Measurements from ENCODE around the gene CYP2B6. TPM values are rescaled to one million over a fixed set of nuclear protein-coding genes. Genes with fewer than 3 reads are reported as not detected.
"Not testable (repeated sequence)": the region's sequence is repeated elsewhere in the genome, so short reads cannot be mapped to it uniquely, and the experiment has no call there.

CYP2B6 gene
- not detected in 2 replicates for total RNA-seq

GRCh38 chr19:40990972-40991381 lies at the start of gene CYP2B6:
Gene CYP2B6 (plus strand): TSS chr19:40991282. CDS start chr19:40991306, 24 bp downstream.
- intact Hi-C loops (cut with micrococcal nuclease) = no loop called here

GRCh38 chr19:40941481-40942219 lies 49.4 kb upstream of the CYP2B6 start:
- intact Hi-C loops (cut with micrococcal nuclease) = no loop called here

GRCh38 chr19:40945645-40946044 lies 45.4 kb upstream of the CYP2B6 start:
- intact Hi-C loops (cut with micrococcal nuclease) = no loop called here

- intact Hi-C loops (cut with micrococcal nuclease) = no loop called here
Observed at GRCh38 chr19:40947114-40947513, 44.0 kb upstream of the CYP2B6 start.

- intact Hi-C loops (cut with micrococcal nuclease) = no loop called here
Observed at GRCh38 chr19:40947573-40947972, 43.5 kb upstream of the CYP2B6 start.

GRCh38 chr19:40948580-40949299 lies 42.3 kb upstream of the CYP2B6 start:
- intact Hi-C loops (cut with micrococcal nuclease) = no loop called here

DNA sequence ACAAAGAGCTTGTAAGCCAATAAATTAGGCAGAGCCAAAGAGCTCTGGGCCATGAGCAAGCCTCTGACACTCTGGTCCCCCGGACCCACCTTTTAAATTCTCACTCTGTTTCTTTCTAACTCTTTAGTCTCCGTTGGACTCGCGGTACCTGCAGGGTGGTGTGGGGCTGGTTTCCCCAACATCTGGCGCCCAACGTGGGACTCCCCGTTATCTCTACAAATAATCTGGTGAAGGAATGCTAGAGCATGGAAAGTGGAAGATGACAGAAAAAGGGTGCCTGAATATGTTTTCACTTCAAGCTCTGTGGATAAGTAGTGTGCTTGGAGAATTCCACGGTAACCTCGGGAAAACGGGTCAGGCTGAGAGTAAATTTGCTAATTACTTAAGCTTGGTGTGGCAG lies 36.5 kb upstream of the CYP2B6 start:
- intact Hi-C loops (cut with micrococcal nuclease) = no loop called here

DNA sequence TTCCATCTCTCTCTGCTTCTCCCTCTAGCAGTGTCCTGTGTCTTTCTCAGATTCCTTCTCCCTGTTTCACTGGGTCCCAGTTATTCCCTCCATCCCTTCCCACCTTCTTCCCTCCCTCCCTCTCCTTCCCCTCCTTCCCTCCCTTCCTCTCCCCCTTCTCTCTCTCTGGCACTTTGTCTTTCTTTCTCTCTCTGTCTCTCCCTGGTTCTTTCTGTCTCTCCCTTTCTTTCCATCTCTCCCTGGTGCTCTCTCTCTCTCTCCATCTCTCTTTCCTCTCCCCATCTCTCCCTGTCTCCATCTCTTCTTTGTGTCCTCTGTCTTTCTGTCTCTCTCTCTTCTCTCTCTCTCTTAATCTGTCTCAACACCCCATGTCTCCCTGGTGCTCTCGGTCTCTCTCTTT lies 31.7 kb upstream of the CYP2B6 start:
- intact Hi-C loops (cut with micrococcal nuclease) = no loop called here

DNA sequence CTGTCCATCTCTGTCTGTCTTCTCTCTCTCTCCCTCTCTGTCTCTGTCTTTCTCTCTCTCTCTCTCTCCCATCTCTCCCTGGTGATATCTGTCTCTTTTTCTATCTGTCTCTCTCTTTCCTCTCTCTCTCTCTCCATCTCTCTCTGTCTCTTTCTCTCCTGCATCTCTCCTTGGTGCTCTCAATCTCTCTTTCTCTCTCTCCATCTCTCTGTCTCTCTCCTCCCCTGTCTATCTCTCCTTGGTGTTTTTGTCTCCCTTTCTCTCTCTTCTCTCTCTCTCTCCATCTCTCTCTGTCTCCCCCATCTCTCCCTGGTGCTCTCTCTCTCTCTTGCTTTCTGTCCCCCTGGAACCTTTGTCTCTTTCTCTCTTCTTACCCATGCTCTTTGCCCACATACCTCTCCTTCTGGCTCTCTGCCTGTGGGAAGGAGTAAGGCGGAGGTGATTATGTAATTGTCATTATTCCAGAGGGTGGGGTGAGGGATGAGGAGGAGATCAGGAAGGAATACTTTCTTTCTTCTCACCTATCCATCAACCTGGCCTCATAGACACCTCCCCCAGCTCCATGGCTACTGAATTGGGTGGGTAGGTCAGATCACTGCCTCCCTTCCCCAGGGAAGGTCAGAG lies 30.9 kb upstream of the CYP2B6 start:
- intact Hi-C loops (cut with micrococcal nuclease) = no loop called here

DNA sequence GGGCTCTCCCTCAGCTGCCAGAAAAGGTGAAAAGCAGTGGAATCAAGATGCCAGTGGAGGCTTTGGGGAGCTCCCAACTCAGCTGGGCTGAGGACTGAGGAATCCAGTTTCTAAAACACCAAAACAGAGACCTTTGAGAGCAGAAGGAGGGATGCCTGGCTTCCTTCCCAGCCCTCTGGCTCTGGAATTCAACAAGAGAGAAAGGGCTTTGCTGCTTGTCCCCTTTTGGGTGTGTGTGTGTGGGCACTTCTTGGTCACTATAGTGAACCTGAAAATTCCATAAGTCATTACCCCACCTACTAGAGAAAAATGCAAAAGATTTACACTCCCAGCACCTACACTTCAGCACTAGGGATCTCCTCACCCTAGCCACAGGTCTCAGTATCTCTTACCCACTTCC lies 30.3 kb upstream of the CYP2B6 start:
- intact Hi-C loops (cut with micrococcal nuclease) = no loop called here

DNA sequence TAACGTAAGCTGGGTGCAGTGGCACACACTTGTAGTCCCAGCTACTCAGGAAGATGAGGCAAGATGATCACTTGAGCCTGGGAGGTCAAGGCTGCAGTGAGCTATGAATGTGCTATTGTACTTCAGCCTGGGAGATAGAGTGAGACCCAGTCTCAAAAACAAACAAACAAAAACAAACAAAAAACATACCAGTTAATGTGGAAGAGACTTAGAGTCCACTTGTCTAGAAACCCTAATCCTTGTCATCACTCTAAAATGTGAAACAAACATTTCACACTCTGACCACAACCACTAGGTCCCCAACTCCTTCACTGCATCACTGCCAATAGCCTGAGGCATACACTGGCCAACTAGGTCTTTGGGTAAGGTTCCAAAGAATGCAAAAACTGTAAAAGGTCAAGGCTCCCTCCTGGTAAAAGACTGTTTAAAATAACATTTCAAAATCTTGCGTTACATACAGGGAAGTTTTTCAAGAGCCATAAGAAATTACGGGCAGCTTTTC lies 28.6 kb upstream of the CYP2B6 start:
- intact Hi-C loops (cut with micrococcal nuclease) = no loop called here

GRCh38 chr19:40964361-40964760 lies 26.7 kb upstream of the CYP2B6 start:
- intact Hi-C loops (cut with micrococcal nuclease) = not testable (repeated sequence)

GRCh38 chr19:40965351-40965750 lies 25.7 kb upstream of the CYP2B6 start:
- intact Hi-C loops (cut with micrococcal nuclease) = not testable (repeated sequence)

- intact Hi-C loops (cut with micrococcal nuclease) = not testable (repeated sequence)
Observed at GRCh38 chr19:40966591-40966990, 24.5 kb upstream of the CYP2B6 start.

GRCh38 chr19:40968065-40968464 lies 23.0 kb upstream of the CYP2B6 start:
- intact Hi-C loops (cut with micrococcal nuclease) = not testable (repeated sequence)

GRCh38 chr19:40969721-40970120 lies 21.4 kb upstream of the CYP2B6 start:
- intact Hi-C loops (cut with micrococcal nuclease) = loop anchor here (1.0 to 10.0 kb wide), 5 partner anchors 95 to 383 kb away; partner anchors contain the start of gene TGFB1

DNA sequence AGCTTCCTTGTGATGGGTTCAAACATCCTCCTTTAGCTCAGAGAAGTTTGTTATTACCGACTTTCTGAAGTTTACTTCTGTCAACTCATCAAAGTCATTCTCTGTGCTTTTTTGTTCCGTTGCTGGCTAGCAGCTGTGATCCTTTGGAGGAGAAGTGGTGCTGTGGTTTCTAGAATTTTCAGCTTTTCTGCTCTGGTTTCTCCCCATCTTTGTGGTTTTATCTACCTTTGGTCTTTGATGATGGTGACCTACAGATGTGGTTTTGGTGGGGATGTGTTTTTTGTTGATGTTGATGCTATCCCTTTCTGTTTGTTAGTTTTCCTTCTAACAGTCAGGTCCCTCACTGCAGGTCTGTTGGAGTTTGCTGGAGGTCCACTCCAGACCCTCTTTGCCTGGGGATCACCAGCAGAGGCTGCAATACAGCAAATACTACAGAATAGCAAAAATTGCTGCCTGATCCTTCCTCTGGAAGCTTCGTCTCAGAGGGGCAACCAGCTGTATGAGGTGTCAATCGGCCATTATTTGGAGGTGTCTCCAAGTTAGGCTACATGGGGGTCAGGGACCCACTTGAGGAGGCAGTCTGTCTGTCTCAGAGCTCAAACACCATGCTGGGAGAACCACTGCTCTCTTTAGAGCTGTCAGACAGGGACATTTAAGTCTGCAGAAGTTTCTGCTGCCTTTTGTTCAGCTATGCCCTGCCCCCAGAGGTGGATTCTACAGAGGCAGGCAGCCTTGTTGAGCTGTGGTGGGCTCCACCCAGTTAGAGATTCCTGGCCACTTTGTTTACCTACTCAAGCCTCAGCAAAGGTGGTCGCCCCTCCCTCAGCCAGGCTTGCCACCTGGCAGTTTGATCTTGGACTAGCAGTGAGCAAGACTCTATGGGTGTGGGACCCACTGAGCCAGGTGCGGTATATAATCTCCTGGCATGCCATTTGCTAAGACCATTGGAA lies 20.4 kb upstream of the CYP2B6 start:
- intact Hi-C loops (cut with micrococcal nuclease) = loop anchor here (1.0 to 10.0 kb wide), 5 partner anchors 96 to 382 kb away; partner anchors contain the start of gene TGFB1

GRCh38 chr19:40974633-40975037 lies 16.4 kb upstream of the CYP2B6 start:
- intact Hi-C loops (cut with micrococcal nuclease) = loop anchor here (1.0 to 10.0 kb wide), 6 partner anchors 100 to 378 kb away; partner anchors contain the start of gene TGFB1

- intact Hi-C loops (cut with micrococcal nuclease) = loop anchor here (10.0 kb wide), 1 partner anchor 101 kb away; no protein-coding TSS in a partner anchor
Observed at GRCh38 chr19:40976134-40976533, 14.9 kb upstream of the CYP2B6 start.

GRCh38 chr19:40976724-40977123 lies 14.4 kb upstream of the CYP2B6 start:
- intact Hi-C loops (cut with micrococcal nuclease) = loop anchor here (10.0 kb wide), 1 partner anchor 102 kb away; no protein-coding TSS in a partner anchor
